GM12892 (cell line): ENCODE results near the gene NOL8.

ENCODE experiments used
- POLR2A ChIP-seq: IDR thresholded peaks from 2 replicates; pipeline ENCODE4 v1.6.1; 2011; ENCODE audit warnings: low read depth, low read length, control low read depth
- POLR2AphosphoS5 ChIP-seq: IDR thresholded peaks from 2 replicates; pipeline ENCODE4 v1.6.1; 2011; ENCODE audit warnings: low read depth, low read length, control low read depth

DNA sequence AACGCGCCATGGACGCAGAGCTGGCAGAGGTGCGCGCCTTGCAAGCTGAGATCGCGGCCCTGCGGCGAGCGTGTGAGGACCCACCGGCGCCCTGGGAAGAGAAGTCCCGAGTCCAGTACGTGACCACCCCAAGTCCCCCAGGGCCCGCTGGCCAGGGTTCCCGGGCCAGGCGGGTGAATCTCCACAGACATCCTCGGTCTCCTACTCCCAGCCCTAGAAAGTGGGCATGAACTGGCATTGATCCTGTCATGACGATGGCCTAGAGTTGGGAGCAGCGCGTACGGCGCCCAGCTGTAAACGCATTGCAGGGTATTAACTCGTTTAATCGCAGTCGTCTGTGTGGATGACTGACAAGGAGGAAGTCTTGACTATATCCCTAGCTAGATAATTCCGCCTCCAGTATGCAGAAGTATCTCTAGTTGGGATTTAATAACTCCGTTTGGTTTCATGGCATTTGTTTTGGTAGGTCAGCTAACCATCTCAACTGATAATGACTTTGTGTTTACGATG is 896 bp upstream of the NOL8 start:
- peak; percentile 82 for TF ChIP-seq POLR2A
- TF ChIP-seq POLR2AphosphoS5 = 0 out of 2 replicates have a peak, but pooled peaks have one; percentile 73
